ENCODE results near the gene AQP5. TPM values are rescaled to one million over a fixed set of nuclear protein-coding genes. Genes with fewer than 3 reads are reported as not detected.

Gene AQP5
- total and polyA plus RNA-seq, 2 of the 8 experiments (the other 6 are each of a cell fraction or from before 2014, with no cell fraction given), result 2.5 to 3.2 TPM

DNA sequence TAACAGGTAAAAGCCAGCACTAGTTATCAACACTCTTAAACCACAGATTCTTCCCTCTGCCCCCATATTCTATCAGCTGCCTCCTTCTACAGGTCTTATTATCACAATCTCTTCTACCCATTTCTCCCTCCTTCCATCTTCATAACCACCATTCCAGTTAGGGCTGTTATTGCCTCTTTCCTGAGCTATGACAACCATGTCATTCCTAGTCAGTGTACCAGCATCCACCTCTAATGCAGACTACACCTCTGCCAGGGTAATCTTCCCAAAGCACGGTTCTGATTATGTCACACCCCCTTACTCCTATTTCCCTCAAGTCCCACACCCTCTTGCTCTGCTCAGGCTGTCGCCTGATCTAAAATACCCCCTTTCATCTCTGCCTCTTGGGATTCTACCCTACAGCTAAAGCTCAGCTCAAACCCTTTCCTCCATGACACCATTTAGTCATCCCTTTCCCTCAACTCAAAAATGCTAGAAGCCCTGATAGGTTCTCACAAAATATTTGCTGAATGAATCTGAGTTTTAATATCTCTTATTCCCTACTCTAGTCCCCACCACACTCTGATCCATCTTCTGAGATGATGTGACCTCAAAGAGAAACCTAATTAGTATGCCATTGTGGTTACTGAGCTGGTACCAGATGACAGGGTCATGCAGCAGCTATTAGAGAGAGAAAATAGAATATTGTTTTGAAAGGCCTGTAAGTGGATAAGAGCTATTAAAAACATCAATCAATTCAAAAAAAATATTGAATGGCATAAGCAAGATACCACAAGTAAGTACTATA, 51.9 kb downstream of the AQP5 start (continued):
- TF ChIP-seq CTCF (IDR thresholded peaks at IDR 0.05; ENCODE audit: control extremely low read depth in 1 of 3, insufficient read depth in 1 of 3, low read depth in 1 of 3, low read length in 3 of 3) (no peak), KDM4A (IDR thresholded peaks at IDR 0.05; ENCODE audit: low read depth, low read length, severe bottlenecking) (no peak), FOSL1 (IDR thresholded peaks at IDR 0.05; ENCODE audit: insufficient read depth, low read depth, low read length) (no peak), CBX5 (IDR thresholded peaks at IDR 0.05; ENCODE audit: low read depth, low read length) (no peak), POLR2A (IDR thresholded peaks at IDR 0.05; ENCODE audit: control extremely low read depth in 1 of 2, low read depth in 2 of 2, low read length in 2 of 2) (no peak), POU5F1 (IDR thresholded peaks at IDR 0.05; ENCODE audit: low read depth, low read length) (no peak), SIN3A (conservative IDR thresholded peaks at IDR 0.05 in 1 of 2, IDR thresholded peaks at IDR 0.05 in 1 of 2; ENCODE audit: low read depth in 1 of 2, low read length in 2 of 2) (no peak), ZNF274 (IDR thresholded peaks at IDR 0.05; ENCODE audit: borderline replicate concordance, extremely low read depth, low read length) (no peak), SIX5 (IDR thresholded peaks at IDR 0.05; ENCODE audit: low read depth, low read length) (no peak), CBX8 (IDR thresholded peaks at IDR 0.05; ENCODE audit: borderline replicate concordance, low read depth, low read length) (no peak)
- TF ChIP-seq, protein P1, sequence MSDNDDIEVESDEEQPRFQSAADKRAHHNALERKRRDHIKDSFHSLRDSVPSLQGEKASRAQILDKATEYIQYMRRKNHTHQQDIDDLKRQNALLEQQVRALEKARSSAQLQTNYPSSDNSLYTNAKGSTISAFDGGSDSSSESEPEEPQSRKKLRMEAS (IDR thresholded peaks at IDR 0.05), result no peak

Data from H1 (cell line).